PFSK-1 (cell line): ENCODE data around the gene NTM.

Experiments used
- FOXP2 ChIP-seq: optimal IDR thresholded peaks from 2 replicates; pipeline ENCODE3; 2011; ENCODE audit warnings: borderline replicate concordance, control low read depth, inconsistent platforms; ENCODE audit not compliant: insufficient read depth; ENCODE audit errors: extremely low read length, extremely low read depth
- POLR2AphosphoS5 ChIP-seq: IDR thresholded peaks from 2 replicates; pipeline ENCODE4 v1.6.1; 2012; ENCODE audit warnings: low read depth, mild to moderate bottlenecking, control low read depth, low read length, moderate library complexity
- SIN3A ChIP-seq: IDR thresholded peaks from 2 replicates; pipeline ENCODE4 v1.6.1; 2012; ENCODE audit warnings: mild to moderate bottlenecking, low read length, moderate library complexity, borderline replicate concordance; ENCODE audit not compliant: insufficient read depth

- TF ChIP-seq POLR2AphosphoS5 (no peak), FOXP2 (no peak), SIN3A (no peak)
These were observed 505.2 kb downstream of the NTM start for GRCh38 chr11:131875611-131876010.
